ENCODE results near the gene PRKCD. TPM values are rescaled to one million over a fixed set of nuclear protein-coding genes. Genes with fewer than 3 reads are reported as not detected.

PRKCD gene
- total and polyA plus RNA-seq, 9 of the 15 experiments (the other 6 are each of a cell fraction or from before 2014, with no cell fraction given): 2.5 to 19.5 (median 6.1) TPM

DNA sequence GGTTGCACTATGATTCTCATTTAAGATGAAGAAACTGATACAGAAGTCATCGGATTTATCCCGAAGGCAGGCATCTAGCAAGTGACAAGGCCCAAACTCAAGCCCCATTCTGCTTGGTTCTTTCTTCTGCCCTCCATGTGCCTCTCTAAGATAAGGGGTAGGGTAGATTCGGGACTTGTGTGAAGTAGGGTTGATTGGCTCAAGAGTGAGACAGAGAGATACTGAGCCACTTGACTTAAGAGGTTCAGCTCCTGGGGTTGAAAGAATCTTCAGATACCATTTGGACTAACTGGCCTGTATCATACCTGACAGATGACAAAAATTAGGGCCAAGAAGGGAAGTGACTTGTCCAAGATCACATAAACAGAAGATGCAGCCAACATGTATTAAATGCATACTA is 31.7 kb upstream of the PRKCD start (continued):
- TF ChIP-seq, protein P1, sequence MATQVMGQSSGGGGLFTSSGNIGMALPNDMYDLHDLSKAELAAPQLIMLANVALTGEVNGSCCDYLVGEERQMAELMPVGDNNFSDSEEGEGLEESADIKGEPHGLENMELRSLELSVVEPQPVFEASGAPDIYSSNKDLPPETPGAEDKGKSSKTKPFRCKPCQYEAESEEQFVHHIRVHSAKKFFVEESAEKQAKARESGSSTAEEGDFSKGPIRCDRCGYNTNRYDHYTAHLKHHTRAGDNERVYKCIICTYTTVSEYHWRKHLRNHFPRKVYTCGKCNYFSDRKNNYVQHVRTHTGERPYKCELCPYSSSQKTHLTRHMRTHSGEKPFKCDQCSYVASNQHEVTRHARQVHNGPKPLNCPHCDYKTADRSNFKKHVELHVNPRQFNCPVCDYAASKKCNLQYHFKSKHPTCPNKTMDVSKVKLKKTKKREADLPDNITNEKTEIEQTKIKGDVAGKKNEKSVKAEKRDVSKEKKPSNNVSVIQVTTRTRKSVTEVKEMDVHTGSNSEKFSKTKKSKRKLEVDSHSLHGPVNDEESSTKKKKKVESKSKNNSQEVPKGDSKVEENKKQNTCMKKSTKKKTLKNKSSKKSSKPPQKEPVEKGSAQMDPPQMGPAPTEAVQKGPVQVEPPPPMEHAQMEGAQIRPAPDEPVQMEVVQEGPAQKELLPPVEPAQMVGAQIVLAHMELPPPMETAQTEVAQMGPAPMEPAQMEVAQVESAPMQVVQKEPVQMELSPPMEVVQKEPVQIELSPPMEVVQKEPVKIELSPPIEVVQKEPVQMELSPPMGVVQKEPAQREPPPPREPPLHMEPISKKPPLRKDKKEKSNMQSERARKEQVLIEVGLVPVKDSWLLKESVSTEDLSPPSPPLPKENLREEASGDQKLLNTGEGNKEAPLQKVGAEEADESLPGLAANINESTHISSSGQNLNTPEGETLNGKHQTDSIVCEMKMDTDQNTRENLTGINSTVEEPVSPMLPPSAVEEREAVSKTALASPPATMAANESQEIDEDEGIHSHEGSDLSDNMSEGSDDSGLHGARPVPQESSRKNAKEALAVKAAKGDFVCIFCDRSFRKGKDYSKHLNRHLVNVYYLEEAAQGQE (IDR thresholded peaks at IDR 0.05; ENCODE audit: borderline replicate concordance): no peak
- TF ChIP-seq, protein P1 (CRISPR knock-in tag; IDR thresholded peaks at IDR 0.05; ENCODE audit: low read depth): no peak
- TF ChIP-seq ZNF764 (CRISPR knock-in tag; IDR thresholded peaks at IDR 0.05; ENCODE audit: low read depth): no peak
- peak; percentile 64; the same call in 1 of the 2 replicates for TF ChIP-seq EP300 (IDR thresholded peaks at IDR 0.05; ENCODE audit: low read length)
- TF ChIP-seq, protein P2, sequence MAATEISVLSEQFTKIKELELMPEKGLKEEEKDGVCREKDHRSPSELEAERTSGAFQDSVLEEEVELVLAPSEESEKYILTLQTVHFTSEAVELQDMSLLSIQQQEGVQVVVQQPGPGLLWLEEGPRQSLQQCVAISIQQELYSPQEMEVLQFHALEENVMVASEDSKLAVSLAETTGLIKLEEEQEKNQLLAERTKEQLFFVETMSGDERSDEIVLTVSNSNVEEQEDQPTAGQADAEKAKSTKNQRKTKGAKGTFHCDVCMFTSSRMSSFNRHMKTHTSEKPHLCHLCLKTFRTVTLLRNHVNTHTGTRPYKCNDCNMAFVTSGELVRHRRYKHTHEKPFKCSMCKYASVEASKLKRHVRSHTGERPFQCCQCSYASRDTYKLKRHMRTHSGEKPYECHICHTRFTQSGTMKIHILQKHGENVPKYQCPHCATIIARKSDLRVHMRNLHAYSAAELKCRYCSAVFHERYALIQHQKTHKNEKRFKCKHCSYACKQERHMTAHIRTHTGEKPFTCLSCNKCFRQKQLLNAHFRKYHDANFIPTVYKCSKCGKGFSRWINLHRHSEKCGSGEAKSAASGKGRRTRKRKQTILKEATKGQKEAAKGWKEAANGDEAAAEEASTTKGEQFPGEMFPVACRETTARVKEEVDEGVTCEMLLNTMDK (IDR thresholded peaks at IDR 0.05; ENCODE audit: borderline replicate concordance, insufficient read depth, low read depth, low read length, poor library complexity, severe bottlenecking): no peak
- TF ChIP-seq CBX3 (IDR thresholded peaks at IDR 0.05; ENCODE audit: borderline replicate concordance in 1 of 2, low read length in 2 of 2): no peak
- no peak for TF ChIP-seq SIRT6 (IDR thresholded peaks at IDR 0.05; ENCODE audit: low read depth, low read length)
- TF ChIP-seq SRSF3 (IDR thresholded peaks at IDR 0.05; ENCODE audit: insufficient read depth, low read length): no peak
- peak; percentile 90 for TF ChIP-seq POLR2AphosphoS5 (IDR thresholded peaks at IDR 0.05; ENCODE audit: control insufficient read depth, insufficient read depth, low read depth, low read length)
- TF ChIP-seq PHB (CRISPR knock-in tag; IDR thresholded peaks at IDR 0.05): no peak
- TF ChIP-seq ZFPM2 (CRISPR knock-in tag; IDR thresholded peaks at IDR 0.05): no peak
- TF ChIP-seq NEUROD1 (IDR thresholded peaks at IDR 0.05; ENCODE audit: borderline replicate concordance, low read depth, low read length, partially characterized antibody): no peak
- TF ChIP-seq HDAC6 (IDR thresholded peaks at IDR 0.05; ENCODE audit: low read depth, low read length): no peak
- TF ChIP-seq TOE1 (IDR thresholded peaks at IDR 0.05; ENCODE audit: borderline replicate concordance): no peak
- no peak for TF ChIP-seq TOE1 (CRISPR knock-in tag; IDR thresholded peaks at IDR 0.05; ENCODE audit: borderline replicate concordance, low read depth)
- TF ChIP-seq ZNF583 (CRISPR knock-in tag; IDR thresholded peaks at IDR 0.05): no peak
- TF ChIP-seq BCOR (IDR thresholded peaks at IDR 0.05): peak; percentile 28; the same call in 1 of the 2 replicates
- no peak for TF ChIP-seq KLF13 (tag; IDR thresholded peaks at IDR 0.05; ENCODE audit: borderline replicate concordance, low read depth)
- TF ChIP-seq, protein P3, sequence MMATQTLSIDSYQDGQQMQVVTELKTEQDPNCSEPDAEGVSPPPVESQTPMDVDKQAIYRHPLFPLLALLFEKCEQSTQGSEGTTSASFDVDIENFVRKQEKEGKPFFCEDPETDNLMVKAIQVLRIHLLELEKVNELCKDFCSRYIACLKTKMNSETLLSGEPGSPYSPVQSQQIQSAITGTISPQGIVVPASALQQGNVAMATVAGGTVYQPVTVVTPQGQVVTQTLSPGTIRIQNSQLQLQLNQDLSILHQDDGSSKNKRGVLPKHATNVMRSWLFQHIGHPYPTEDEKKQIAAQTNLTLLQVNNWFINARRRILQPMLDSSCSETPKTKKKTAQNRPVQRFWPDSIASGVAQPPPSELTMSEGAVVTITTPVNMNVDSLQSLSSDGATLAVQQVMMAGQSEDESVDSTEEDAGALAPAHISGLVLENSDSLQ (IDR thresholded peaks at IDR 0.05): peak; percentile 29; the same call in 1 of the 2 replicates
